Ammon's horn (tissue), 1 donor: ENCODE data around the gene PELI1.

Source experiments
- DNase-seq: peaks from one replicate; pipeline ENCODE4 v3.0.0-alpha.2; 2016; ENCODE audit warnings: low spot score

Gene PELI1

GRCh38 chr2:64144057-64145013 lies at the start of gene PELI1:
Gene PELI1 (minus strand): TSS chr2:64144420. CDS start chr2:64108310, 36,110 bp downstream.
- DNase-seq: peak; percentile 100

GRCh38 chr2:64193491-64193890 lies 49.3 kb upstream of the PELI1 start:
- DNase-seq: no peak

- DNase-seq: no peak
Measured at GRCh38 chr2:64192664-64193105, 48.5 kb upstream of the PELI1 start.

GRCh38 chr2:64192125-64192479 lies 47.9 kb upstream of the PELI1 start:
- DNase-seq: peak; percentile 62

DNA sequence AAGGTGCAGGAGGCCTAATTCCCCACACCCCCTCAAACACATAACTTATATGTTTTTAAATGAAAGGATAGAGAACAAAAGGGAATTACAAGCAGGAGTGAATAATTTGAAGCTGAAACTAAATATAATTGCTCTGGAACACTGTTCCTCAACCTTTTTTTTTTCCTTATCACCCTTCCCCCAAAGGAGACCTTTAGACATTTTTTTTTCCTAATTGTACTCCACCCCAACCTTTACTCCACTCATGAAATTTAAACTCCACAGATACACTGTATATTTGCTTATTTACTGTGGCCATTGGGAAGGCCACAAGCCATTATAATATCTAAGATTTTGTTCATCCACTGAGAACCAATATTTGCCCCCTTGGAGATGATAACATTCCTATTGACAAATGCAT lies 45.4 kb upstream of the PELI1 start:
- no peak for DNase-seq

DNA sequence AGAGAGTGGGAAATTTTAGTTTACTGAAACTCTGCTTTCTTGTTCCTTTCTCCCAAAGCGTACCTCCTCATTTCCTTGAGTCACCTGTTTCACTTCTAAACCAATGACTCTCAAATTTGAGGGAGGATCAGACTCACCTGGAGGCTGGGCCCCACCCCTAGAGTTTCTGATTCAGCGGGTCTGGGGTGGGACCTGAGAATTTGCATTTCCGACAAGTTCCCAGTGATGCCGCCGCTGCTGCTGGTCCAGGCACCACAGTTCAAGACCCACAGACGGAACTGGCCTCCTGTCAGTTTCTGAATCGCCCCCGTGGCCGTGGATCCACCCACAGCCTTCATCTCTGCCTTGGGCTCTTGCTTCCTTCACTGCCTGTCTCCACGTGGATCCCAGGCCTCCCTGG lies 44.9 kb upstream of the PELI1 start:
- no peak for DNase-seq

GRCh38 chr2:64186699-64187605 lies 42.7 kb upstream of the PELI1 start:
- no peak for DNase-seq

GRCh38 chr2:64179582-64180321 lies 35.5 kb upstream of the PELI1 start:
- no peak for DNase-seq

- no peak for DNase-seq
Measured at GRCh38 chr2:64177315-64177714, 33.1 kb upstream of the PELI1 start.

DNA sequence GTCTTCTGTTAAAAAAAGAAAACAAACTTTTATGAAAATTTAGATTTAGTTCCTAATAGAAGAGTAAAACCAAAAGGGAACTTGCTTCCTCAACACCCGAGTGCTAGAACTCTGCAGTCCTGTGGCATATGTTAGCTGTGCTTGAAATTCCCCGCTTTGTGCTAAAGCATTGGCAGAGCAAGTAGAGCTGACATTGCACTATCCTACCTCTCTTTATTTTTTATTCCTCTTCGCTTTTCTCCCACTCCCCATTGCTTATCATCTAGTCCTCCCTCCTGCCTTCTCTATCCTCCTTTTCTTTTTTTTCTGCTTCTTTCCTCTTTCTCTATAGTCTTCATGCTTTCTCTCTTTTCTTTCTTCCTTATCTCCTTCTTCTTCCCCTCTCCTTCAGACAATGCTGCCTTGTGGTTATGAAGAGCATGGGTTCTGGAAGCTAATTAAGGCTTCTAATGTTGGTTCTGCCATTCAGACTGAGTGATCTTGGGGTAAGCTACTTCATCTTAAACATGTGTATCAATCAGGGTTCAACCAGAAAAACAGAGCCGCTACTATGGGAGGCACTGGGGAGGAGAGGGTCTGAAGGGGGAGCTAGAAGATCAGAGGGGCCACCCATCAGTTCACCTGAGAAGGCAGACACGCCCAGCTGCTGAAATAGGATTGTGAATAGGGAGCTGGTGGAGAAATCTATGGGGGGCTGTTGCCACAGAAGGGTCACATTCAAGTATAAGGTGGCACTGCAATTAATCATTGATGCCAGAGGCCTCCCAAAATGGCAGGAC lies 31.4 kb upstream of the PELI1 start:
- no peak for DNase-seq

GRCh38 chr2:64173156-64174135 lies 29.2 kb upstream of the PELI1 start:
- DNase-seq: no peak

DNA sequence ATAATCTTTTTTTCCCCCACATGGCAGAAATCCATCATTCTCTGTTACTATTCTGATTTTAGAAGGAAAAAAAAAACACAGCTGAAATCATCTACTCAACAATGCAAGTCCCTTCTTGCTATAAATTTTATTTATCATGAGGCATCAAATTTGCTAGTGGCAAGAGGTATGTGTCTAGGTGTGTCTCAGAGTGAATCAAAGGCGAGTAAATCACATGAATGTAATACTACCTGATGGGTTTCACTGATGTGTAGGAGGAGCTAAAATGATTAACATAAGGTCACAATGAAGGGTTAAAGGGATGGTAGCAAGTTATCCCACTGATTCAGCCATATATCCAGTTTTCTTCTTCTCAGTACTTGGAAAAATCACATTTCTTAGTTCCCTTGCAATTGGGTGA lies 24.5 kb upstream of the PELI1 start:
- DNase-seq: no peak

GRCh38 chr2:64168201-64168600 lies 24.0 kb upstream of the PELI1 start:
- no peak for DNase-seq

- no peak for DNase-seq
Measured at GRCh38 chr2:64166637-64167420, 22.6 kb upstream of the PELI1 start.

GRCh38 chr2:64166212-64166611 lies 22.0 kb upstream of the PELI1 start:
- no peak for DNase-seq

GRCh38 chr2:64165706-64166105 lies 21.5 kb upstream of the PELI1 start:
- no peak for DNase-seq

GRCh38 chr2:64164629-64165028 lies 20.4 kb upstream of the PELI1 start:
- DNase-seq: no peak

DNA sequence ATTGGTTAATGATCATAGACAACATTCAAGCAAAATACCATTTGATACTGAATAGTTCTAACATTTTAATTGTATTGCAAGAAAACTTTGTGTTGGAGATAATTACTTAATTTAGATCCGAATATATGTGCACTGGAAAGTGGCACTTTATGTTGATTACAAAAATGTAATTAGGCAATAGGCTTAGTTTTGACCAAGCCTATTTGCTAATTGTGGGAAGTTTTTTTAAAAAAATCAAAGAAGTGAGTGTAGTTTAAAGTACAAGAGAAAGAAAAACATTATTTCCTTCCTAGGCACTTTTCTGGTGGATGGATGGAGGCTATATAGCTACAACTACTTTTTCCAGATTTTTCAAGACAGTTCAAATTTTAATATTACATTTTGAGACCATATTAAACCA lies 18.3 kb upstream of the PELI1 start:
- no peak for DNase-seq

DNA sequence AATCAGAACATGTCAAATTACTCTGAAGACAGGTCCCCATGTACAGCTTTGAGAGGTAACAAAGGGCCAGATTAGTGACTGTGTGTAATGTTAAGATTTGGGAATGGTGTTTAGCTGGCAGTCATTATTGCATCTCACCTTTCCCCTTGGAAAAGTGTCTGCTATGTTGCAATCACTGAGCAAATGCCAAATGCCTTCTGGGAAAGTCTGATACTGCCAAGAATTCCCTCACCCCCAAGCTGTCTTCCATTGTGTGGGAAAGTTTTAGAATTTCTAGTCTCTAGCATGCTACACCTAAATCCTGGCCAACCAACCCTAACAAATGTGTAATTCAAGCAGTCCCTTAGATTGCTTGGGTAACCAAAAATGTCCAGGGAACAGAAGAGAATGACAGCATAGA lies 13.6 kb upstream of the PELI1 start:
- DNase-seq: no peak
